IMR-90 (cell line): Measurements from ENCODE around the gene PCYT1A. TPM values are rescaled to one million over a fixed set of nuclear protein-coding genes. Genes with fewer than 3 reads are reported as not detected.

Experiments used
- ATAC-seq: fragments of 200-7000 bp; cut with Tn5 transposase; 2 replicates; pipeline ENCODE4 v1.9.1; 2020; ENCODE audit warnings: low read depth, mild to moderate bottlenecking, moderate library complexity
- BruUV-seq: library from RNA; stranded (reverse); fragments of 400-500 nt; replicated peaks from 2 replicates; lab custom pipeline; 2021; lab: Mats Ljungman, UMichigan
- CTCF ChIA-PET: fragments of 300-600 bp; formaldehyde crosslinking; extraction: SDS; loops from one replicate; lab custom pipeline; 2021; ENCODE audit warnings: antibody characterized with exemption; lab: Yijun Ruan, JAX
- POLR2A ChIA-PET: fragments of 300-600 bp; sonication (Branson Sonifier 250); formaldehyde crosslinking; loops from one replicate; lab custom pipeline; 2022; ENCODE audit warnings: antibody characterized with exemption; ENCODE audit not compliant: unreplicated experiment; lab: Charles Lee
- DNase-seq: peaks from one replicate; pipeline ENCODE4 v3.0.0; 2013
- H2AFZ ChIP-seq: replicated peaks from 2 replicates; pipeline ENCODE3; 2013; ENCODE audit warnings: low read length, mild to moderate bottlenecking; ENCODE audit not compliant: poor library complexity
- H2AK5ac ChIP-seq: 2 replicates; pipeline ENCODE4 v1.6.1; 2013; ENCODE audit warnings: low read depth, low read length, inconsistent platforms
- H2AK9ac ChIP-seq: replicated peaks from 2 replicates; pipeline ENCODE3; 2013; ENCODE audit warnings: mild to moderate bottlenecking, low read depth, low read length, moderate library complexity; ENCODE audit not compliant: poor library complexity
- H2BK120ac ChIP-seq: 2 replicates; pipeline ENCODE4 v1.6.1; 2013; ENCODE audit warnings: low read depth, low read length, inconsistent platforms
- H2BK15ac ChIP-seq: 3 replicates; pipeline ENCODE4 v1.6.1; 2013; ENCODE audit warnings: low read depth, low read length, inconsistent platforms
- H2BK20ac ChIP-seq: 2 replicates; pipeline ENCODE4 v1.6.1; 2013; ENCODE audit warnings: low read depth, mild to moderate bottlenecking, inconsistent platforms, low read length, moderate library complexity
- H2BK5ac ChIP-seq: 2 replicates; pipeline ENCODE4 v1.6.1; 2013; ENCODE audit warnings: mild to moderate bottlenecking, low read depth, low read length, inconsistent platforms; ENCODE audit not compliant: poor library complexity, severe bottlenecking
- H3K14ac ChIP-seq: replicated peaks from 2 replicates; pipeline ENCODE4 v1.6.1; 2013; ENCODE audit warnings: low read depth, low read length, inconsistent platforms
- H3K18ac ChIP-seq: 2 replicates; pipeline ENCODE4 v1.6.1; 2013; ENCODE audit warnings: low read depth, low read length, control low read depth
- H3K23ac ChIP-seq: 2 replicates; pipeline ENCODE4 v1.6.1; 2013; ENCODE audit warnings: low read depth, low read length, inconsistent platforms
- H3K27ac ChIP-seq: 2 replicates; pipeline ENCODE4 v1.5.1; 2013; ENCODE audit warnings: mild to moderate bottlenecking, control low read depth, low read length; ENCODE audit not compliant: insufficient read depth
- H3K27me3 ChIP-seq: 2 replicates; pipeline ENCODE4 v1.6.1; 2013; ENCODE audit warnings: low read length; ENCODE audit not compliant: control insufficient read depth, insufficient read depth
- H3K36me3 ChIP-seq: 2 replicates; pipeline ENCODE4 v1.6.1; 2013; ENCODE audit warnings: low read length, mixed read lengths; ENCODE audit not compliant: control insufficient read depth, insufficient read depth
- H3K4ac ChIP-seq: 2 replicates; pipeline ENCODE4 v1.6.1; 2013; ENCODE audit warnings: low read depth, low read length, inconsistent platforms
- H3K4me1 ChIP-seq: 2 replicates; pipeline ENCODE4 v1.6.1; 2013; ENCODE audit warnings: low read length, mixed read lengths; ENCODE audit not compliant: control insufficient read depth, insufficient read depth
- H3K4me2 ChIP-seq: 2 replicates; pipeline ENCODE4 v1.6.1; 2013; ENCODE audit warnings: low read depth, mild to moderate bottlenecking, control low read depth, low read length, moderate library complexity
- H3K4me3 ChIP-seq: 2 replicates; pipeline ENCODE4 v1.5.1; 2013; ENCODE audit warnings: low read depth, mild to moderate bottlenecking, control low read depth, low read length, moderate library complexity; ENCODE audit not compliant: insufficient read depth
- H3K56ac ChIP-seq: 2 replicates; pipeline ENCODE4 v1.6.1; 2013; ENCODE audit warnings: low read length, inconsistent platforms; ENCODE audit not compliant: insufficient read depth; ENCODE audit errors: extremely low read depth
- H3K79me1 ChIP-seq, 2 experiments: 2 replicates each; pipeline ENCODE4 v1.6.1; 2013; ENCODE audit warnings: low read length in 2 of 2, inconsistent platforms in 1 of 2, low read depth in 1 of 2
- H3K9ac ChIP-seq: 2 replicates; pipeline ENCODE4 v1.6.1; 2013; ENCODE audit warnings: low read depth, low read length, control low read depth
- H3K9me1 ChIP-seq: 2 replicates; pipeline ENCODE4 v1.6.1; 2013; ENCODE audit warnings: low read length, inconsistent platforms; ENCODE audit not compliant: insufficient read depth
- H3K9me3 ChIP-seq: 2 replicates; pipeline ENCODE4 v1.6.1; 2013; ENCODE audit warnings: low read length; ENCODE audit not compliant: control insufficient read depth, insufficient read depth
- H4K20me1 ChIP-seq: 2 replicates; pipeline ENCODE4 v1.6.1; 2013; ENCODE audit warnings: low read length, inconsistent platforms; ENCODE audit not compliant: insufficient read depth
- H4K5ac ChIP-seq: 2 replicates; pipeline ENCODE4 v1.6.1; 2013; ENCODE audit warnings: mild to moderate bottlenecking, low read depth, low read length, control low read depth
- H4K8ac ChIP-seq, 2 experiments: 2 replicates each; pipeline ENCODE4 v1.6.1; 2013; ENCODE audit warnings: low read depth in 2 of 2, low read length in 2 of 2, control low read depth in 1 of 2, inconsistent platforms in 1 of 2
- H4K91ac ChIP-seq: 2 replicates; pipeline ENCODE4 v1.6.1; 2013; ENCODE audit warnings: low read depth, low read length, inconsistent platforms; ENCODE audit not compliant: insufficient read depth
- CHD1 ChIP-seq: IDR thresholded peaks from 2 replicates; pipeline ENCODE4 v1.6.1; 2012; ENCODE audit warnings: low read depth, low read length, improper control_type of control experiment
- MAFK ChIP-seq: IDR thresholded peaks from 2 replicates; pipeline ENCODE4 v1.6.1; 2012; ENCODE audit warnings: low read depth, low read length, improper control_type of control experiment
- MXI1 ChIP-seq: IDR thresholded peaks from 2 replicates; pipeline ENCODE4 v1.6.1; 2012; ENCODE audit warnings: low read depth, mild to moderate bottlenecking, low read length, moderate library complexity, borderline replicate concordance
- POLR2A ChIP-seq: IDR thresholded peaks from 2 replicates; pipeline ENCODE4 v1.6.1; 2012; ENCODE audit warnings: mild to moderate bottlenecking, low read depth, low read length
- SMC3 ChIP-seq: fragments of 150-350 bp; IDR thresholded peaks from 2 replicates; pipeline ENCODE4 v1.6.1; 2016; ENCODE audit warnings: low read depth, mild to moderate bottlenecking, antibody characterized with exemption, low read length, moderate library complexity
- WGBS, 2 experiments: methylation state at CpG; one replicate each; pipeline versions ENCODE4 v1.1.5 to v1.1.7; 2013; ENCODE audit warnings: missing lambda C conversion rate in 2 of 2; ENCODE audit not compliant: insufficient read length in 1 of 2; ENCODE audit errors: extremely low coverage in 2 of 2; 5-methylcytosine and 5-hydroxymethylcytosine counted together
- dilution Hi-C: fragments of 300-500 bp; cut with HindIII; formaldehyde crosslinking; loops from one replicate; pipeline ENCODE4 v1.14.3; 2018; ENCODE audit warnings: low sequenced_read_pairs; ENCODE audit not compliant: unreplicated experiment
- in situ Hi-C: fragments of 300-500 bp; cut with MboI; formaldehyde crosslinking; loops from 3 replicates; pipeline ENCODE4 v1.14.3; 2019; ENCODE audit warnings: low sequenced_read_pairs, inconsistent platforms, mixed read lengths
- intact Hi-C: fragments of 100-400 bp; cut with micrococcal nuclease; formaldehyde crosslinking; loops from 2 replicates; pipeline ENCODE4 v1.10.0; 2022
- polyA plus RNA-seq, 3 experiments: library from polyadenylated mRNA; depleted of rRNA; stranded (reverse); fragments of >200 nt; gene quantifications; 2 replicates each; pipeline ENCODE4 v1.2.3, GENCODE V29; 2012; ENCODE audit warnings: low replicate concordance in 1 of 3
- total RNA-seq: library from RNA; depleted of rRNA; stranded (reverse); fragments of >200 nt; gene quantifications from 2 replicates; pipeline ENCODE4 v1.2.3, GENCODE V29; 2012
- TF ChIP-seq, protein P1 (sequence below): fragments of 150-350 bp; IDR thresholded peaks from 2 replicates; pipeline ENCODE4 v1.6.1; 2016; ENCODE audit warnings: low read depth, mild to moderate bottlenecking, low read length, moderate library complexity, borderline replicate concordance
- TF ChIP-seq, protein P2 (sequence below): fragments of 150-350 bp; IDR thresholded peaks from 2 replicates; pipeline ENCODE4 v1.6.1; 2017; ENCODE audit warnings: mild to moderate bottlenecking, antibody characterized with exemption, low read length, low read depth

PCYT1A gene
- total and polyA plus RNA-seq, 2 of the 4 experiments (the other 2 are of a cell fraction), result 62.8 to 127 TPM

DNA sequence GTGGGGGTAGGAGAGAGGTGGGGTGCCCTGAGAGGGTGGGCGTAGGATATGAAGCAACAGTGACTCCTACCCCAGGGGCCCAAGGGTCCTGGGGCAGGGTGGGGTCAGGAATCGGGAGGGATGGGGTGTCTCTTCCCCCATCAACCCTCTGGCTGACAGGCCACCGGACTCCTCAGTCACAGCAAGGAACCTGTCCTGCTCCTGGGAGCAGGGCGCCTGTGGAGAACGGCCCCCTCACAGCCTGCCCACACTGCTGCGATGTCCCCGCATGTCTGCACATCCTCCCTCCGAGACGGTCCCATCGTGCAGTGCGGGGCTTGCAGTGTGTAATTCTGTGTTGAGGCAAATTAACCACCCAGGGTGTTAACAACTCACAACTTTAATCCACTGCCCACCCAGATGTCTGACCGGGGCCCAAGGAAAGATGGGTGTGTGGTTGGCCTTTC lies 48.0 kb upstream of the PCYT1A start:
- Histone ChIP-seq H2BK5ac (no peak overlapping the region), H3K9me1 (peaks cover 3% of the 10 kb centered on the region), H3K36me3 (no peaks in the 10 kb centered on the region), H3K56ac (no peak overlapping the region), H3K9ac (no peak overlapping the region), H3K14ac (no peak overlapping the region), H3K18ac (no peak overlapping the region), H2AFZ (peak overlapping the region; percentile 58), H3K4me2 (no peak overlapping the region), H4K8ac (no peak overlapping the region), H3K9me3 (no peaks in the 10 kb centered on the region), H3K4me3 (no peak overlapping the region), H3K27ac (no peak overlapping the region), H3K4ac (no peak overlapping the region), H4K91ac (no peak overlapping the region), H2AK5ac (no peak overlapping the region; the same call in 1 of the 2 replicates), H2AK9ac (no peak overlapping the region), H3K79me1 (no peaks in the 10 kb centered on the region), H3K23ac (no peak overlapping the region), H3K4me1 (no peaks in the 10 kb centered on the region), H2BK20ac (no peak overlapping the region), H3K27me3 (no peaks in the 10 kb centered on the region), H4K20me1 (no peaks in the 10 kb centered on the region), H2BK120ac (no peak overlapping the region), H4K5ac (no peak overlapping the region), H2BK15ac (no peak overlapping the region)
- no TSS peak for BruUV-seq
- no CpG with 5 or more reads among the region's 12 CpGs for WGBS, 2 experiments
- dilution Hi-C loops (no loop called here), intact Hi-C loops (no loop called here), in situ Hi-C loops (no loop called here)
- TF ChIP-seq, protein P1, sequence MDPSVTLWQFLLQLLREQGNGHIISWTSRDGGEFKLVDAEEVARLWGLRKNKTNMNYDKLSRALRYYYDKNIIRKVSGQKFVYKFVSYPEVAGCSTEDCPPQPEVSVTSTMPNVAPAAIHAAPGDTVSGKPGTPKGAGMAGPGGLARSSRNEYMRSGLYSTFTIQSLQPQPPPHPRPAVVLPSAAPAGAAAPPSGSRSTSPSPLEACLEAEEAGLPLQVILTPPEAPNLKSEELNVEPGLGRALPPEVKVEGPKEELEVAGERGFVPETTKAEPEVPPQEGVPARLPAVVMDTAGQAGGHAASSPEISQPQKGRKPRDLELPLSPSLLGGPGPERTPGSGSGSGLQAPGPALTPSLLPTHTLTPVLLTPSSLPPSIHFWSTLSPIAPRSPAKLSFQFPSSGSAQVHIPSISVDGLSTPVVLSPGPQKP, result no peak
- no peak for TF ChIP-seq CHD1
- no peak for TF ChIP-seq SMC3
- no peak for TF ChIP-seq MAFK
- TF ChIP-seq MXI1, result no peak
- TF ChIP-seq, protein P2, sequence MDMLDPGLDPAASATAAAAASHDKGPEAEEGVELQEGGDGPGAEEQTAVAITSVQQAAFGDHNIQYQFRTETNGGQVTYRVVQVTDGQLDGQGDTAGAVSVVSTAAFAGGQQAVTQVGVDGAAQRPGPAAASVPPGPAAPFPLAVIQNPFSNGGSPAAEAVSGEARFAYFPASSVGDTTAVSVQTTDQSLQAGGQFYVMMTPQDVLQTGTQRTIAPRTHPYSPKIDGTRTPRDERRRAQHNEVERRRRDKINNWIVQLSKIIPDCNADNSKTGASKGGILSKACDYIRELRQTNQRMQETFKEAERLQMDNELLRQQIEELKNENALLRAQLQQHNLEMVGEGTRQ, result no peak
- no peak for TF ChIP-seq POLR2A
- ChIA-PET POLR2A (no interaction called here), CTCF (no interaction called here)
- ATAC-seq (no peak), DNase-seq (no peak)
